NCI-H1417 (cell line): Measurements from ENCODE around the gene PDCD1LG2.
"Not testable (repeated sequence)": the region's sequence is repeated elsewhere in the genome, so short reads cannot be mapped to it uniquely, and the experiment has no call there.

ENCODE experiments used
- DNase-seq, 3 experiments: peaks; one replicate each; lab custom pipeline; 2025; lab: John Stamatoyannopoulos, UW

Gene PDCD1LG2

GRCh38 chr9:5566054-5566618, 55.8 kb downstream of the PDCD1LG2 start:
- no peak for DNase-seq

GRCh38 chr9:5568868-5569267, 58.5 kb downstream of the PDCD1LG2 start:
- no peak for DNase-seq

GRCh38 chr9:5569409-5569808, 59.1 kb downstream of the PDCD1LG2 start:
- DNase-seq, result no peak

GRCh38 chr9:5569891-5570290, 59.6 kb downstream of the PDCD1LG2 start:
- no peak for DNase-seq

GRCh38 chr9:5571629-5572232, 61.4 kb downstream of the PDCD1LG2 start:
- no peak for DNase-seq

- DNase-seq, result no peak
Measured at GRCh38 chr9:5574097-5574496, 63.8 kb downstream of the PDCD1LG2 start.

- no peak for DNase-seq
Measured at GRCh38 chr9:5575000-5575399, 64.7 kb downstream of the PDCD1LG2 start.

GRCh38 chr9:5577225-5577624, 66.9 kb downstream of the PDCD1LG2 start:
- DNase-seq, result no peak

GRCh38 chr9:5578018-5578697, 67.8 kb downstream of the PDCD1LG2 start:
- no peak for DNase-seq

GRCh38 chr9:5578698-5579085, 68.4 kb downstream of the PDCD1LG2 start:
- no peak for DNase-seq

- DNase-seq, result no peak
Measured at GRCh38 chr9:5579881-5580280, 69.5 kb downstream of the PDCD1LG2 start.

- DNase-seq, result no peak
Measured at GRCh38 chr9:5580650-5581049, 70.3 kb downstream of the PDCD1LG2 start.

- DNase-seq, result not testable (repeated sequence)
Measured at GRCh38 chr9:5581706-5582105, 71.4 kb downstream of the PDCD1LG2 start.

GRCh38 chr9:5582835-5583195, 72.5 kb downstream of the PDCD1LG2 start:
- DNase-seq, result no peak

GRCh38 chr9:5586391-5586802, 76.1 kb downstream of the PDCD1LG2 start:
- DNase-seq, result no peak

- no peak for DNase-seq
Measured at GRCh38 chr9:5587024-5587423, 76.7 kb downstream of the PDCD1LG2 start.

GRCh38 chr9:5592231-5592630, 81.9 kb downstream of the PDCD1LG2 start:
- no peak for DNase-seq

GRCh38 chr9:5592904-5593303, 82.6 kb downstream of the PDCD1LG2 start:
- DNase-seq, result no peak

GRCh38 chr9:5593904-5594303, 83.6 kb downstream of the PDCD1LG2 start:
- DNase-seq, result no peak

- DNase-seq, result peak in 1 of 3 experiments; percentile 9
Measured at GRCh38 chr9:5596173-5596572, 85.8 kb downstream of the PDCD1LG2 start.

- no peak for DNase-seq
Measured at GRCh38 chr9:5608298-5609225, 98.2 kb downstream of the PDCD1LG2 start.

- DNase-seq, result no peak
Measured at GRCh38 chr9:5609226-5609596, 98.9 kb downstream of the PDCD1LG2 start.

GRCh38 chr9:5610491-5610890, 100.2 kb downstream of the PDCD1LG2 start:
- DNase-seq, result no peak
